Measurements from ENCODE around the gene CHPF2. TPM values are rescaled to one million over a fixed set of nuclear protein-coding genes. Genes with fewer than 3 reads are reported as not detected.

CHPF2 gene
- total RNA-seq, 1 donor from 2014 or later: 38.1 TPM

- Mint-ChIP-seq H3K27ac (ENCODE audit: unreplicated experiment) (no peak overlapping the region), H3K36me3 (ENCODE audit: unreplicated experiment) (no peaks in the 10 kb centered on the region), H3K4me1 (ENCODE audit: low read depth, unreplicated experiment) (no peaks in the 10 kb centered on the region), H3K9me3 (ENCODE audit: unreplicated experiment) (peaks cover 3% of the 10 kb centered on the region), H3K27me3 (ENCODE audit: unreplicated experiment) (peaks cover 13% of the 10 kb centered on the region), H3K4me3 (ENCODE audit: unreplicated experiment) (no peak overlapping the region)
- no peak for DNase-seq
- TF ChIP-seq CTCF (IDR thresholded peaks at IDR 0.05; ENCODE audit: partially characterized antibody, unreplicated experiment): no peak
Observed at GRCh38 chr7:151283302-151283701, 51.0 kb downstream of the CHPF2 start.

GRCh38 chr7:151286148-151286547 is 53.9 kb downstream of the CHPF2 start:
- H3K4me1 Mint-ChIP-seq (ENCODE audit: low read depth, unreplicated experiment): no peaks in the 10 kb centered on the region
- H3K27ac Mint-ChIP-seq (ENCODE audit: unreplicated experiment): no peak overlapping the region
- H3K27me3 Mint-ChIP-seq (ENCODE audit: unreplicated experiment): peaks cover 8% of the 10 kb centered on the region
- TF ChIP-seq CTCF (IDR thresholded peaks at IDR 0.05; ENCODE audit: partially characterized antibody, unreplicated experiment): no peak
- no peaks in the 10 kb centered on the region for H3K36me3 Mint-ChIP-seq (ENCODE audit: unreplicated experiment)
- peaks cover 3% of the 10 kb centered on the region for H3K9me3 Mint-ChIP-seq (ENCODE audit: unreplicated experiment)
- DNase-seq: no peak
- H3K4me3 Mint-ChIP-seq (ENCODE audit: unreplicated experiment): no peak overlapping the region

Other genes with a start within 250 kb of the CHPF2 start
- gene NOS3, start 241.5 kb upstream of the CHPF2 start, total RNA-seq (ENCODE audit: unreplicated experiment): 0.86 TPM
- 9.4 TPM for gene ATG9B, start 208.0 kb upstream of the CHPF2 start, total RNA-seq (ENCODE audit: unreplicated experiment)
- gene ABCB8, start 204.0 kb upstream of the CHPF2 start, total RNA-seq (ENCODE audit: unreplicated experiment): 57.1 TPM
- gene ASIC3, start 184.0 kb upstream of the CHPF2 start, total RNA-seq (ENCODE audit: unreplicated experiment): 10.8 TPM
- gene CDK5, start 174.6 kb upstream of the CHPF2 start, total RNA-seq (ENCODE audit: unreplicated experiment): 52.9 TPM
- 99.4 TPM for gene SLC4A2, start 172.9 kb upstream of the CHPF2 start, total RNA-seq (ENCODE audit: unreplicated experiment)
- gene FASTK, start 151.7 kb upstream of the CHPF2 start, total RNA-seq (ENCODE audit: unreplicated experiment): 64.7 TPM
- 45.7 TPM for gene TMUB1, start 149.0 kb upstream of the CHPF2 start, total RNA-seq (ENCODE audit: unreplicated experiment)
- gene AGAP3, start 146.0 kb upstream of the CHPF2 start, total RNA-seq (ENCODE audit: unreplicated experiment): 406 TPM
- not detected for gene GBX1, start 64.8 kb upstream of the CHPF2 start, total RNA-seq (ENCODE audit: unreplicated experiment)
- gene ASB10, start 45.2 kb upstream of the CHPF2 start, total RNA-seq (ENCODE audit: unreplicated experiment): not detected
- not detected for gene H2BK1, start 22.0 kb upstream of the CHPF2 start, total RNA-seq (ENCODE audit: unreplicated experiment)
- gene ABCF2, start 5.3 kb upstream of the CHPF2 start, total RNA-seq (ENCODE audit: unreplicated experiment): 39.1 TPM
- gene SMARCD3, start 16.2 kb downstream of the CHPF2 start, total RNA-seq (ENCODE audit: unreplicated experiment): 5.1 TPM
- gene NUB1, start 109.3 kb downstream of the CHPF2 start, total RNA-seq (ENCODE audit: unreplicated experiment): 41.6 TPM
- 70.5 TPM for gene WDR86, start 177.6 kb downstream of the CHPF2 start, total RNA-seq (ENCODE audit: unreplicated experiment)
- gene CRYGN, start 207.7 kb downstream of the CHPF2 start, total RNA-seq (ENCODE audit: unreplicated experiment): not detected

Measured in glutamatergic neuron (in vitro differentiated cells).